Measurements from ENCODE around the gene SLC24A3. TPM values are rescaled to one million over a fixed set of nuclear protein-coding genes. Genes with fewer than 3 reads are reported as not detected.

The SLC24A3 gene
- total RNA-seq, 1 donor from 2014 or later, result 0.51 TPM

DNA sequence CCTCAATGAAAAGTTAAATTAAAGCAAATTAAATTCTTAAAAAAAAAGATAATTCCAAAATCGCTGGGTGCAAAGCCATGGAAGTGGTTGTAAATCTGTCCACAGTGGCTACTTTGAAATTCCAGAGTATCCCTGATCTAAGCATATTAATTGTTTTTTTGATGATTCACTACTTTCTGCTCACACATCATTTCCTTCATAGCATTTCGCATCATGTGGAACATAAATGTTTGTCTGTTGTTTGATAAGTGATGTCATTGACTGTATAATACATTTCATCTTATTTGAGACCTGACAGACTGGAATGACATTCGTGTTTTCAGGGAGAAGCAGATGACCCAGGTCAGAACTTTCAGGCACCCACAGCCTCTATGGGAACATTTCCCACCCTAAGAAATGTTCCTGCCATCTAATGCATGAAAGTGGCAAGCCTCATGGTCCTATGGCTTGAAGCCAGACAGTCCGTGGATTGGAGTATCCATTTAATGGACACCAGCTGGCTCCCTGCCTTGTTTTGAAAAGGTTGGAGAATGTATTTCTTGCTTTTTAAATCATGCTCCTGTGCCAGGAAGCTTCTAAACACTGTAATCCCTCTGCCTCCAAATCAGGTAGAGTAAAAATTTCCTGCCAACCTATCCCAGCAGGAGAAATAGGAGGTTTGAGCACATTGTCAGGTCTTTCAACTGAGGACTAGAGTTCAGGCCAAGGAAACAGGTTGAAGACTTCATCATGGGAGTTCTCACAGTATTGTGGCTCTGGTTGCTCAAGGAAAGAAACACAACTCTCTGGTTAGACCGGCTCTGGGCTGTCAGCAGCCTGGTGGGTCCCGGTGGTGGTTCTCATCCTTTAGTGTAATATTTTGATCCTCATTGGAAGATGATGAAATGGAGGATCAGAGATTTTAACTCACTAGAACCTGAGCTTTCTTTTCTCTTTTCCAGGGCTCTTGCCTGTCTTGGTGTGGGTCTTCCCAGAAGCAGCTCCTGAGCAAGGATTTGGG is 157.9 kb downstream of the SLC24A3 start:
- Mint-ChIP-seq H3K36me3 (ENCODE audit: low read depth) (no peaks in the 10 kb centered on the region), H3K9me3 (no peaks in the 10 kb centered on the region), H3K4me1 (no peaks in the 10 kb centered on the region), H3K4me3 (no peak overlapping the region), H3K27me3 (ENCODE audit: low read depth) (no peaks in the 10 kb centered on the region), H3K27ac (ENCODE audit: unreplicated experiment) (no peak overlapping the region)
- DNase-seq (ENCODE audit: low read depth, low spot score), result no peak
- TF ChIP-seq, protein P1, sequence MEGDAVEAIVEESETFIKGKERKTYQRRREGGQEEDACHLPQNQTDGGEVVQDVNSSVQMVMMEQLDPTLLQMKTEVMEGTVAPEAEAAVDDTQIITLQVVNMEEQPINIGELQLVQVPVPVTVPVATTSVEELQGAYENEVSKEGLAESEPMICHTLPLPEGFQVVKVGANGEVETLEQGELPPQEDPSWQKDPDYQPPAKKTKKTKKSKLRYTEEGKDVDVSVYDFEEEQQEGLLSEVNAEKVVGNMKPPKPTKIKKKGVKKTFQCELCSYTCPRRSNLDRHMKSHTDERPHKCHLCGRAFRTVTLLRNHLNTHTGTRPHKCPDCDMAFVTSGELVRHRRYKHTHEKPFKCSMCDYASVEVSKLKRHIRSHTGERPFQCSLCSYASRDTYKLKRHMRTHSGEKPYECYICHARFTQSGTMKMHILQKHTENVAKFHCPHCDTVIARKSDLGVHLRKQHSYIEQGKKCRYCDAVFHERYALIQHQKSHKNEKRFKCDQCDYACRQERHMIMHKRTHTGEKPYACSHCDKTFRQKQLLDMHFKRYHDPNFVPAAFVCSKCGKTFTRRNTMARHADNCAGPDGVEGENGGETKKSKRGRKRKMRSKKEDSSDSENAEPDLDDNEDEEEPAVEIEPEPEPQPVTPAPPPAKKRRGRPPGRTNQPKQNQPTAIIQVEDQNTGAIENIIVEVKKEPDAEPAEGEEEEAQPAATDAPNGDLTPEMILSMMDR (conservative IDR thresholded peaks at IDR 0.05), result no peak

DNA sequence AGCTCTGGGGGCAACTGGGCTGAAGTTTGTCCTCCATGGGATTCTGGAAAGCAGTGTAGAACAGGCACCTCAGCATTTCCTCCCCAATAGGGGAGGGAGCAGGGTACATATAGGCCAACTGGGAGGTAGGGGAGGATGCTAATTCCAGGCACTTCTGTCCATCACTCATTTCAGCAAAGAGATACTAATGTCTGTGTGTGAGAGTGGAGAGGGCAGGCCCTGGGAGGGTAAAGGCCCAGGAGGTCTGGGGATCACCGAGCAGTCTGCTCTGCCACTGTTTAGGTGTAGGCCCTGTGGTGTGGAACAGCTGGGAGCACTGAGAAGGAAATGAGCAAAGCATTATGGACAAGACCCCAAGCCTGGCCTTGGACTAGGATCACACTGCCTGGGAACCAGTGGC is 158.7 kb downstream of the SLC24A3 start:
- DNase-seq (ENCODE audit: low read depth, low spot score), result no peak
- H3K4me3 Mint-ChIP-seq, result no peak overlapping the region
- H3K4me1 Mint-ChIP-seq, result no peaks in the 10 kb centered on the region
- TF ChIP-seq, protein P1 (conservative IDR thresholded peaks at IDR 0.05), result no peak
- no peak overlapping the region for H3K27ac Mint-ChIP-seq (ENCODE audit: unreplicated experiment)
- no peaks in the 10 kb centered on the region for H3K27me3 Mint-ChIP-seq (ENCODE audit: low read depth)
- H3K36me3 Mint-ChIP-seq (ENCODE audit: low read depth), result no peaks in the 10 kb centered on the region
- H3K9me3 Mint-ChIP-seq, result no peaks in the 10 kb centered on the region

DNA sequence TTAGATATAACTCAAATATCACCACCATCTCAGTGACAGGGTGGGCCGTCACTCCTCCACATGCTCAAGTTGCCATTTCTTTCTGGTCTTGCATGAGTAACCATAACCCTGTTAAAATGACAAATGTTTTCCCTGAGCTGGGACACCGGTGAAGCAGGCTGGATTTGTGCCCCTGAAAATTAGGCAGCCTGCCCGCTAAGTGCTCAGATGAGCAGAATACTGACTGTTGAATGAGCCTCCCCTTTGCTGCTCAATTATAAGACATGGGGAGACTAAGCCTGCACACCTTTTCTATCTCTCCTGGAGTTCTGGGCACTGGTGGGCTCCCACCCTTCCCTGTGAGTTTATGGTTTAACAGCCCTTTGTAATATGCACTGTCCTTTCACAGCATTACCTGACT is 161.8 kb downstream of the SLC24A3 start:
- Mint-ChIP-seq H3K9me3 (no peaks in the 10 kb centered on the region), H3K36me3 (ENCODE audit: low read depth) (no peaks in the 10 kb centered on the region)

DNA sequence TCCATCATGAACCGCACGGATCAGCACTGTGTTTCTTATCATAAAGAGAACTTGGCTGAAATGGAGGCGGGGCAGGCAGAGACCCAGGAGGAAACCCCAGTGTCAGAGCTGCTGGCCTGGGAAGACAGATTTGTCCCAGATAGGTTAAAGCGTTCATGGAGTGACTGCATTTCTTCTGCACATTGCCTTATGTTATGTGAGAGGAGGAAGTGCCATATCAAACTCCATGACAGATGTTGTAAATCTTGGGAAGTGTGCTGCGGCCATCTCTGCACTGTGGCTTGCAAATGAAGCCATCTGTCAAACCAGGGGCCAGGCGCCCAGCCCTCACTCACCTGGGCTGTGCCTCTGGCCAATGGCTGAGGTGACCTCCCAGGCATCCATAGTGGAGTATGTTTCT is 163.0 kb downstream of the SLC24A3 start:
- Mint-ChIP-seq H3K4me1 (no peaks in the 10 kb centered on the region), H3K27ac (ENCODE audit: unreplicated experiment) (no peak overlapping the region), H3K4me3 (no peak overlapping the region), H3K27me3 (ENCODE audit: low read depth) (peaks cover 7% of the 10 kb centered on the region), H3K36me3 (ENCODE audit: low read depth) (no peaks in the 10 kb centered on the region), H3K9me3 (no peaks in the 10 kb centered on the region)
- DNase-seq (ENCODE audit: low read depth, low spot score), result no peak
- TF ChIP-seq, protein P1 (conservative IDR thresholded peaks at IDR 0.05), result no peak

More for the DNA sequence above, 161.8 kb downstream of the SLC24A3 start:
- no peaks in the 10 kb centered on the region for H3K4me1 Mint-ChIP-seq
- no peak overlapping the region for H3K4me3 Mint-ChIP-seq
- DNase-seq (ENCODE audit: low read depth, low spot score), result no peak
- TF ChIP-seq, protein P1 (conservative IDR thresholded peaks at IDR 0.05), result no peak
- no peak overlapping the region for H3K27ac Mint-ChIP-seq (ENCODE audit: unreplicated experiment)
- H3K27me3 Mint-ChIP-seq (ENCODE audit: low read depth), result peaks cover 4% of the 10 kb centered on the region

DNA sequence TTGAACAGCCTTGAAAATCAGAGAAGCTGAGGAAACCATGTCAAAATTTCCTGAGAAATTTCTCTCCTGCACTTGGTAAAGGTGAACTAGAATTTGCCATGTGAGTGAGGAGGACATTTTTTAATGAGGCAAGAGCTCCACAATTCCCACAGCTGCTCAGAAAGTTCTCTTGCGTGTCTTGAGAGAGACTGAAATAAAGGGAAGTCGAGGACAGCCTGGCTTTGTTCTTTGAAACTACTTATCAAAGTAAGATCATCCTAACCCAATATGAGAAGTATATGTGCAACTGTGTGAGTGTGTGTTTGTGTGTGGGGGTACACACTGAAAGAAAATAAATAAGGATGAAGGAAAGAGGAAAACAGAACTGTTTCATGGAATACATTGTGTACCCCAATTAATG is 163.4 kb downstream of the SLC24A3 start:
- TF ChIP-seq, protein P1 (conservative IDR thresholded peaks at IDR 0.05), result no peak
- Mint-ChIP-seq H3K4me3 (no peak overlapping the region), H3K27ac (ENCODE audit: unreplicated experiment) (no peak overlapping the region), H3K36me3 (ENCODE audit: low read depth) (no peaks in the 10 kb centered on the region), H3K4me1 (no peaks in the 10 kb centered on the region), H3K9me3 (no peaks in the 10 kb centered on the region), H3K27me3 (ENCODE audit: low read depth) (peaks cover 9% of the 10 kb centered on the region)
- no peak for DNase-seq (ENCODE audit: low read depth, low spot score)
